Measurements from ENCODE around the gene GAGE12F.
"Not testable (repeated sequence)": the region's sequence is repeated elsewhere in the genome, so short reads cannot be mapped to it uniquely, and the experiment has no call there.

DNA sequence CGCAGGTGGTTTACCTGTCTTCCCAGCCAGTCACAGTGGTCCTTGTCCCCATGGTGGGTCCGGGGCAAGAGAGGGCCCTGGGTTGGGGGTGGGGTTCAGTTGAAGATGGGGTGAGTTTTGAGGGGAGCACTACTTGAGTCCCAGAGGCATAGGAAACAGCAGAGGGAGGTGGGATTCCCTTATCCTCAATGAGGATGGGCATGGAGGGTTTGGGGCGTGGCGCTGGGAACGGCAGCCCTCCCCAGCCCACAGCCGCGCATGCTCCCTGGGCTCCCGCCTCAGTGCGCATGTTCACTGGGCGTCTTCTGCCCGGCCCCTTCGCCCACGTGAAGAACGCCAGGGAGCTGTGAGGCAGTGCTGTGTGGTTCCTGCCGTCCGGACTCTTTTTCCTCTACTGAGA, 9.7 kb upstream of the GAGE12F start, which contains the start of gene GAGE12E:
- TF ChIP-seq CTCF (conservative IDR thresholded peaks at IDR 0.05; ENCODE audit: low read depth, low read length); EZH2phosphoT487 (IDR thresholded peaks at IDR 0.05; ENCODE audit: borderline replicate concordance, low read length): not testable (repeated sequence)
